G401 (cell line): ENCODE data around the gene PPP1R13B. TPM values are rescaled to one million over a fixed set of nuclear protein-coding genes. Genes with fewer than 3 reads are reported as not detected.
"Not testable (repeated sequence)": the region's sequence is repeated elsewhere in the genome, so short reads cannot be mapped to it uniquely, and the experiment has no call there.

Source experiments
- DNase-seq: peaks from one replicate; pipeline ENCODE4 v3.0.0-alpha.2; 2015; ENCODE audit warnings: low spot score
- in situ Hi-C: cut with HindIII; loops from 2 replicates; pipeline ENCODE4 v1.10.0; 2016; ENCODE audit warnings: low sequenced_read_pairs, mixed read lengths
- total RNA-seq: library from RNA; depleted of rRNA; stranded (reverse); fragments of >200 nt; shearing (Covaris generic); gene quantifications from 2 replicates; pipeline ENCODE4 v1.2.3, GENCODE V29; 2014

PPP1R13B gene
- total RNA-seq, 1 experiment from 2014 or later: 12.8 TPM

GRCh38 chr14:103815253-103815652 lies 32.1 kb downstream of the PPP1R13B start:
- in situ Hi-C loops: loop anchor here (25.0 kb wide), 1 partner anchor 222 kb away; no protein-coding TSS in a partner anchor
- DNase-seq: no peak

- no peak for DNase-seq
- in situ Hi-C loops: loop anchor here (25.0 kb wide), 1 partner anchor 226 kb away; no protein-coding TSS in a partner anchor
Measured at GRCh38 chr14:103811189-103811588, 36.2 kb downstream of the PPP1R13B start.

GRCh38 chr14:103808403-103809001 lies 38.9 kb downstream of the PPP1R13B start:
- in situ Hi-C loops: loop anchor here (25.0 kb wide), 1 partner anchor 229 kb away; no protein-coding TSS in a partner anchor
- peak; percentile 68 for DNase-seq

DNA sequence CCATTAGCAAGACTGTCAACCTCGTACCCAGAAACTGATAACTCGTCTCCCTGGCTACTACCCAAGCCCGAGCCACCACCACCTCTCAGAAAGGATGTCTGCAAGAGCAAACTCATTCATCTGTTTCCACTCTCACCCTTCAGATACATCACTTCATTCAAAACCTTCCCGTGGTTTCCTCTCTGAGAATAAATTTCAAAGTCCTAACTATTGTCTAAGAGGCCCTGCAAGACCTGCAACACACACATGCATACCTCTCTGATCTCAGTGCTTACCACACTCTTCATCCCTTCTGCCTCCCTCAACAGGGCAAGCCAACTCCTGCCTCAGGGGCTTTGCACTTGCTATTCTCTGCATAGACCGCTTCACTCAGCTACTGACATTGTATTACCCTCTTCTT lies 40.6 kb downstream of the PPP1R13B start:
- in situ Hi-C loops: loop anchor here (25.0 kb wide), 1 partner anchor 230 kb away; no protein-coding TSS in a partner anchor
- DNase-seq: no peak

GRCh38 chr14:103805708-103806107 lies 41.7 kb downstream of the PPP1R13B start:
- no peak for DNase-seq
- in situ Hi-C loops: loop anchor here (25.0 kb wide), 1 partner anchor 232 kb away; no protein-coding TSS in a partner anchor

DNA sequence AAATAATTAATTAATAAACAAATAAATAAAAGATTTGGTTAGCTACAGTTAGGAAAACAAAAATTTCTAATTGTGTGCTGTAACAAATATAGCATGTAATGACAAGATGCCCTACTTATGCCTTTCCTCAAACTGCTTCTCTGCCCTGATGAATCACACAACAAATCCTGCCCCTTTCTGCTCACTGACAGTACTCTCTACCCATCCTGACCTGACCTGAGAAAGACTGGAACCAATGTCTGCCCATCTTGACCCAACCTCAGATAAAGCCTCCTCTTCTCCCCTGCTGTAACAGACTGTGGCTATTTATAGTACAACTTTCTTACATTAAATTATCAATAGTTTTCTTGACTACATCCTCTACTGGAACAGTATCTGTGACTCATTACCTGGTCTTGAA lies 43.7 kb downstream of the PPP1R13B start:
- no peak for DNase-seq
- in situ Hi-C loops: loop anchor here (25.0 kb wide), 1 partner anchor 234 kb away; no protein-coding TSS in a partner anchor

DNA sequence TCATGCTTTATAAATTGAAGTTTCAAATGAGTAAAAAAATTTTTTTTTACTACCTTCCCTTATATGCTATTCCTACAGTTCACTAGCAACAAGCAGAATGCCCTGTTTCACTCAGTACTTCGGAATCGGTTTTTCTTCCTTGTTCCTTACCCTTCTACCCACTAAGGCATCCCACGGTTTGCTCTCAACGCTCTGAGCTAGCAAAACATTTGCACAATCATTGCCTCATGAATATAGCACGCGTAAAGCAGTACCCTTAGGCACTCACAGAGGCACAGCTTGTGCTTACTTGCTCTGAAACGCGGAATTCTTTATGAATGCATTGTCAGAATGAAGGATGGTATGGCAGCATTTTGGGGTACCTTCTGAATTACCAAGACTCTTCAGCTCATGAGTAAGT lies 45.0 kb downstream of the PPP1R13B start:
- in situ Hi-C loops: loop anchor here (25.0 kb wide), 1 partner anchor 235 kb away; no protein-coding TSS in a partner anchor
- no peak for DNase-seq

DNA sequence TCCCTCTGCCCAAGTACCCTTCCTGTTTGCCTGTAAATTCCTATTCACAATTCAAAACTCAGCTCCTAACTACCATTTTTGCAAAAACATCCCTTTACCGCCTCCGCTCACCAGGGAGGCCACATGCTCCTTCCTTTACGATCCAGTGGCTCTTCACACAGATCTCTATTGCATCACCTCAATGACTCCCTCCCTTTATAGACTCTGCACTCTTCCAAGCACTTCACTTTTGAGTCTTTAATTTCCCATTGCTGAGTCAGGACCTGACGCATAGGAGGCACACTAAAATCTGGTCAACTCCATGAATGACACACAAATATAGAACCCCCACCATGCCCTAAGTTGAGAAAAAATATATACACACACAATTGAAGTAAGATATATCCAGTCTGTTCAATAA lies 45.9 kb downstream of the PPP1R13B start:
- in situ Hi-C loops: loop anchor here (25.0 kb wide), 1 partner anchor 236 kb away; no protein-coding TSS in a partner anchor
- DNase-seq: no peak

DNA sequence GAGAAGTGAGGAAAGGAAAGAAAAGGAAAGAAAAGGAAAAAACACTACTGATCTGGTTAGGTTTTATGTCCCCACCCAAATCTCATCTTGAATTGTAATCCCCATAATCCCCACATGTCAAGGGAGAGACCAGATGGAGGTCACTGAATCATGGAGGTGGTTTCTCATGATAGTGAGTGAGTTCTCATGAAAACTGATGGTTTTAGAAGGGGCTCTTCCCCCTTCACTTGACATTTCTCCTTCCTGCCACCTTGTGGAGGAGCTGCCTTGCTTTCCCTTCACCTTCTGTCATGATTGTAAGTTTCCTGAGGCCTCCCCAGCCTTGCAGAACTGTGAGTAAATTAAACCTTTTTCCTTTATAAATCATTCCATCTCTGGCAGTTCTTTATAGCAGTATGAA lies 54.2 kb downstream of the PPP1R13B start:
- in situ Hi-C loops: not testable (repeated sequence)

DNA sequence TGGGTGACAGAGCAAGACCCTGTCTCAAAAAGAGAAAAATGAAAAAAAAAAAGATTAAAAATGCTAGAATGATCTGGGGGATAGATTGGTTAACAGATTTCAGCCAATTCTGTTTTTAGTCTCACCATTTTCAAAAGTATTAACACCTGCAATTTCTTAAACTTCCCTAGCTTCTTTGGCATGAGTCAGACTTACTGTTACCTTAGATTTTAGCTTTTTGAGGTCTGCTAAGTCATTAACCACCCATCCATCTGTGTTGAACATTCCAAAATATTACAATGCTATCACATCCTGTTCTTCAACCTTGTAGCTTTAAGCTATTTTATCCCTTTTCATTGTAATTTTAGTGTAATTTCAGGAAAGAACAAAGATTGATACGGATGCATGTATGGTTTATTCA lies 59.3 kb downstream of the PPP1R13B start:
- in situ Hi-C loops: no loop called here
- no peak for DNase-seq

More for the DNA sequence above, 54.2 kb downstream of the PPP1R13B start:
- not testable (repeated sequence) for DNase-seq

DNA sequence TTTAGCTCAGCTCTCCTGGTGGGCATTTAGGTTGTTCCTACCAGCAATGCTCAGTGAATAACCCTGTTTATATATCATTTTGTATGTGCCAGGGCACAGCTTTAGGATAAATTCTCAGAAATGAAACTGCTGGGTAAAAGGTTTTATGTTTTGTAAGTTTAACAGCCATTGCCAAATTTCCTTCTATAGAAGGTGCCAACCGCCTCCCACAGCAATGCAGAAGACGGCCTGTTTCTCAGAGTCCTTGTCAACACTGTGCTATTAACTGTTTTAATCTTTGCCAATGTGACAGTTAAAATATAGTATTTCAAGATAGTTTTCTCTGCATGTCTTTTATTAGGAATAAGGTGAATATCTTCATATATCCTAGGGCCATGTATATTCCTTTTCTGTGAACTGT lies 65.0 kb downstream of the PPP1R13B start:
- DNase-seq: no peak
- in situ Hi-C loops: no loop called here

GRCh38 chr14:103776319-103776718 lies 71.1 kb downstream of the PPP1R13B start:
- DNase-seq, in situ Hi-C loops: not testable (repeated sequence)

- in situ Hi-C loops: no loop called here
- peak; percentile 27 for DNase-seq
Measured at GRCh38 chr14:103775506-103775905, 71.9 kb downstream of the PPP1R13B start.

DNA sequence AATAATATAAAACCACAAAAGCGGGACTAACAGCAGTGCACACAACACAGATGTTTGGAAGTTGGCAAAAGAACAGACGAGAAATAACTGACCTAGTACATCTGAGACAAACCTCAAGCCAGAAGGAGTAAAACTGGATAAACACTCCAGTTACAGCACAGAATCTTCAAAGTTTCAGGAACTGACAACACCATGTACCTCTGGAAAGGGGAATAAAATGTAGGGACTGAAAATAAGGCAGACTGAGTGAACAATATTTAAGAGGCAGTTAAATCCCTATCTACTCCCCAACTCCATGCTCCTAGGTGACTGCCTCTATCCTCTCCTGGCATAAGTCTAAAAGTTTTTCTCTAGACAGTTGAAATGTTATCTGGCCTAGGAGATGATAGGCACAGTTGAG lies 73.9 kb downstream of the PPP1R13B start:
- no peak for DNase-seq
- in situ Hi-C loops: no loop called here

DNA sequence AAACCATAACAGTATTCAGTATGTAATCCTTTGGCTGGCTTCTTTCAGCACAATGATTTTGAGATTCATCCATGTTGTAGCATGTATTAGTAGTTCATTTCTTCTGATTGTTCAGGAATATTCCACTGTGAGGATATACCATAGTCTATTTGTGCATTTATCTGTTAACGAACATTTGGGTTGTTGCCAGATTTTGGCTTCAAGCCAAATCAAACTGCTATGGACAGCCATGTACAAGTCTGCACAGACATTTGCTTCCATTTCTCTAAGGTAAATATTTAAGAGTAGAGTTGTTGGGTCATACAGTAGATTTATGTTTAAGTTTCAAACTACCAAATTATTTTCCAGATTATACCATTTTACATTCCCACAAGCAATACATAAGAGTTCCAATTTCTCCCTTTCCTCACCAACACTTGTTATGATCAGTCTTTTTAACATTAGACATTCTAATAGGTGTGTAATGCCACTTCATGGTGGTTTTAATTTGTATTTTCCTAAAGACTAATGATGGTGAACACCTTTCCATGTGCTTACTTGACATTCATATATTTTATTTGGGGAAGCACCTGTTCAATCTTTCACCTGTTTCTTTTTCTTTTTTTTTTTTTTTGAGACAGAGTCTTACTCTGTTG lies 75.2 kb downstream of the PPP1R13B start:
- in situ Hi-C loops: no loop called here
- no peak for DNase-seq

GRCh38 chr14:103770902-103771301 lies 76.5 kb downstream of the PPP1R13B start:
- in situ Hi-C loops: no loop called here
- no peak for DNase-seq

DNA sequence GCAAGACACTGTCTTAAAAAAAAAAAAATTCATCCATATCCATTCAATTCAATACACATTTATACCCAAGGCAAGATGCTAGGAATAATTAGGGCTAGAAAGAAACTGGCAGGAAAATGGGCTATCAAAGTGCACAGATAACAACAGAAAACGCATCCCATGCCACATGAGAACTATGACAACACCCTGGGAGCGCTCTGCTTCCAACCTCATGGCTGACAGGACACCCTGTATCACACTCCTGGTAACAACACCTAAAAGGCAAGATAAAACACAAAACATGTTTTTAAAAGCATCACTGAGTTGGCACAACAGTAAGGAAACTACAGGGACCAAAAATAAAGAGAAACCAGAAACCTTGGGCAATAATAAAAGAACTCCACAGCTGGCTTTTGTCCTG lies 76.9 kb downstream of the PPP1R13B start:
- DNase-seq: no peak
- in situ Hi-C loops: no loop called here

DNA sequence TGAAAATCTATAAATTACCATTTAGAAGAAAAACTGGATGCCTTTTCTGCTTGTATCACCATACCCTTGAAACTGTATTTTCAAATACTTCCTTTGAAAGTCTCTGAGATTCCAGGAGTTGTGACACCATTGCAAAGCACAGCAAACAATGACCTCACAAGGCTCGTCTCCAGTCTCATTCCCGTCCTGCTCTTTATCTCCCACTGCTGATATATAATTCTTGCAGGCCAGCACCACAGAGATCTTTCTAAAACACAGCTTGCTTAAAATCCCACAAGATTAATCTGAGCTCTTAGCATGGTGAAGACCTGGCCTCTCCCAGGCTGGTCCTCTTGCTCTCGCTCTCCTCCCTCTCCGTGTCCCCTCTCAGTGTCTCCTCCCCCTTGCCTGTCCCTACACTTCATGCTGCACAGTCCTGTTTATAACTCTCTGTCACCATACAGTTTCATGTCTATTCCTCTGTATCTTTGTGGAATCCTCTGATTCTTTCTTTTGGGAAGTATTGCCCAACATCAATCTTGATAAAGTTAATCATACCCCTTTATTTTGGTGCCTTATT lies 80.0 kb downstream of the PPP1R13B start:
- in situ Hi-C loops: no loop called here
- no peak for DNase-seq

- in situ Hi-C loops: no loop called here
Measured at GRCh38 chr14:103765526-103765925, 81.8 kb downstream of the PPP1R13B start.

More at GRCh38 chr14:103765526-103765925, 81.8 kb downstream of the PPP1R13B start:
- DNase-seq: no peak
